ENCODE data around the gene TLR1.
A peak's percentile ranks its signal among the peaks of the same experiment; 100 is the strongest.

Gene TLR1

DNA sequence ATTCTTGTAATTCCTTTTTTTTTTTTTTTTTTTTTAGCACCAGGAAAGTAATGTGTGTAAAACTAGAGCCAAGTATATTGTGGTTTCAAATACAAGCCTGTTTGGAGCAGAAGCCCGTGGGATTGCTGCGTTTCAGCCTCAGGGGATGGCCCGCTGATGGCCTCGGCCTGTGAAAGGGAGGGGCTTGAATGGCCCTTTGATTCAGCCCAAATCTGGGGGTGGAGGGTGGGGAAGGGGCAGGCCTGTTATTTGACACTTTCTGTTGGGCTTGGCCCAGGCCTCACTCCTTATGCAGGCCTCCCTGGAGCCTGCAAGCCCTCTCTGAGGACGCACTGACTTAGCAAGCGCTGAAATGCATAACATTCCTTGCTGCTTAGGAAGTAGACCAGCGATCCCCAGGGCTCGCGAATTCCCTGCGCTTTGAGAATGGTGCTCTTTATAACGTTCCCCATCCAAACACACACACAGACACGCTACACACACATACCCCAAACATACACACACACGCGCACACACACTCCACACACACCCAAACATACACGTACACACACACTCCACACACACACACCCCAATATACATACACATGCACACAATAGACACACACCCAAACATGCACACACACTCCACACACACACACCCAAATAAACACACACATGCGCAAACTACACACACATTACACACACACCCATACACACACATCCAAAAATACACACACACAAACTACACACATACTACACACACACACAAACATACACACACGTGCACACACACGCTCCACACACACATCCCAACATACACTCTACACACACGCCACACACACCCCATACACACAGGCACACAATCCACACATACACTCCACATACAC is 51.4 kb downstream of the TLR1 start (continued):
- no peak for TF ChIP-seq ZNF362 (tag by site-specific recombination; IDR thresholded peaks at IDR 0.05)
- peak; percentile 36; the same call in 1 of the 2 replicates for TF ChIP-seq ZNF398 (tag by site-specific recombination; IDR thresholded peaks at IDR 0.05)
- TF ChIP-seq, protein P1, sequence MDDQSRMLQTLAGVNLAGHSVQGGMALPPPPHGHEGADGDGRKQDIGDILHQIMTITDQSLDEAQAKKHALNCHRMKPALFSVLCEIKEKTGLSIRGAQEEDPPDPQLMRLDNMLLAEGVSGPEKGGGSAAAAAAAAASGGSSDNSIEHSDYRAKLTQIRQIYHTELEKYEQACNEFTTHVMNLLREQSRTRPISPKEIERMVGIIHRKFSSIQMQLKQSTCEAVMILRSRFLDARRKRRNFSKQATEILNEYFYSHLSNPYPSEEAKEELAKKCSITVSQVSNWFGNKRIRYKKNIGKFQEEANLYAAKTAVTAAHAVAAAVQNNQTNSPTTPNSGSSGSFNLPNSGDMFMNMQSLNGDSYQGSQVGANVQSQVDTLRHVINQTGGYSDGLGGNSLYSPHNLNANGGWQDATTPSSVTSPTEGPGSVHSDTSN (CRISPR knock-in tag; IDR thresholded peaks at IDR 0.05): no peak
- no peak for TF ChIP-seq ZNF707 (tag by site-specific recombination; IDR thresholded peaks at IDR 0.05)
- no peak for TF ChIP-seq EGR2 (tag by site-specific recombination; IDR thresholded peaks at IDR 0.05; ENCODE audit: low read depth)
- TF ChIP-seq ZFHX2 (tag by site-specific recombination; conservative IDR thresholded peaks at IDR 0.05): peak; percentile 15; the same call in 1 of the 2 replicates
- no peak; the same call in 1 of the 2 replicates for TF ChIP-seq ZBTB17 (tag by site-specific recombination; IDR thresholded peaks at IDR 0.05)
- TF ChIP-seq ZNF513 (tag by site-specific recombination; IDR thresholded peaks at IDR 0.05): no peak
- TF ChIP-seq, protein P2, sequence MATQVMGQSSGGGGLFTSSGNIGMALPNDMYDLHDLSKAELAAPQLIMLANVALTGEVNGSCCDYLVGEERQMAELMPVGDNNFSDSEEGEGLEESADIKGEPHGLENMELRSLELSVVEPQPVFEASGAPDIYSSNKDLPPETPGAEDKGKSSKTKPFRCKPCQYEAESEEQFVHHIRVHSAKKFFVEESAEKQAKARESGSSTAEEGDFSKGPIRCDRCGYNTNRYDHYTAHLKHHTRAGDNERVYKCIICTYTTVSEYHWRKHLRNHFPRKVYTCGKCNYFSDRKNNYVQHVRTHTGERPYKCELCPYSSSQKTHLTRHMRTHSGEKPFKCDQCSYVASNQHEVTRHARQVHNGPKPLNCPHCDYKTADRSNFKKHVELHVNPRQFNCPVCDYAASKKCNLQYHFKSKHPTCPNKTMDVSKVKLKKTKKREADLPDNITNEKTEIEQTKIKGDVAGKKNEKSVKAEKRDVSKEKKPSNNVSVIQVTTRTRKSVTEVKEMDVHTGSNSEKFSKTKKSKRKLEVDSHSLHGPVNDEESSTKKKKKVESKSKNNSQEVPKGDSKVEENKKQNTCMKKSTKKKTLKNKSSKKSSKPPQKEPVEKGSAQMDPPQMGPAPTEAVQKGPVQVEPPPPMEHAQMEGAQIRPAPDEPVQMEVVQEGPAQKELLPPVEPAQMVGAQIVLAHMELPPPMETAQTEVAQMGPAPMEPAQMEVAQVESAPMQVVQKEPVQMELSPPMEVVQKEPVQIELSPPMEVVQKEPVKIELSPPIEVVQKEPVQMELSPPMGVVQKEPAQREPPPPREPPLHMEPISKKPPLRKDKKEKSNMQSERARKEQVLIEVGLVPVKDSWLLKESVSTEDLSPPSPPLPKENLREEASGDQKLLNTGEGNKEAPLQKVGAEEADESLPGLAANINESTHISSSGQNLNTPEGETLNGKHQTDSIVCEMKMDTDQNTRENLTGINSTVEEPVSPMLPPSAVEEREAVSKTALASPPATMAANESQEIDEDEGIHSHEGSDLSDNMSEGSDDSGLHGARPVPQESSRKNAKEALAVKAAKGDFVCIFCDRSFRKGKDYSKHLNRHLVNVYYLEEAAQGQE (tag by site-specific recombination; IDR thresholded peaks at IDR 0.05): no peak
- TF ChIP-seq TCF7L2 (IDR thresholded peaks at IDR 0.05; ENCODE audit: borderline replicate concordance, low read depth, low read length): no peak
- 0 out of 2 replicates have a peak, but pooled peaks have one; percentile 41 for TF ChIP-seq ZNF843 (tag by site-specific recombination; IDR thresholded peaks at IDR 0.05)
- no peak for TF ChIP-seq ZBTB1 (tag by site-specific recombination; IDR thresholded peaks at IDR 0.05)
- TF ChIP-seq, protein P3, sequence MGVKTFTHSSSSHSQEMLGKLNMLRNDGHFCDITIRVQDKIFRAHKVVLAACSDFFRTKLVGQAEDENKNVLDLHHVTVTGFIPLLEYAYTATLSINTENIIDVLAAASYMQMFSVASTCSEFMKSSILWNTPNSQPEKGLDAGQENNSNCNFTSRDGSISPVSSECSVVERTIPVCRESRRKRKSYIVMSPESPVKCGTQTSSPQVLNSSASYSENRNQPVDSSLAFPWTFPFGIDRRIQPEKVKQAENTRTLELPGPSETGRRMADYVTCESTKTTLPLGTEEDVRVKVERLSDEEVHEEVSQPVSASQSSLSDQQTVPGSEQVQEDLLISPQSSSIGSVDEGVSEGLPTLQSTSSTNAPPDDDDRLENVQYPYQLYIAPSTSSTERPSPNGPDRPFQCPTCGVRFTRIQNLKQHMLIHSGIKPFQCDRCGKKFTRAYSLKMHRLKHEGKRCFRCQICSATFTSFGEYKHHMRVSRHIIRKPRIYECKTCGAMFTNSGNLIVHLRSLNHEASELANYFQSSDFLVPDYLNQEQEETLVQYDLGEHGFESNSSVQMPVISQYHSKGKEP (tag by site-specific recombination; IDR thresholded peaks at IDR 0.05): peak; percentile 60; the same call in 1 of the 2 replicates
- no peak for TF ChIP-seq ZNF23 (tag by site-specific recombination; IDR thresholded peaks at IDR 0.05; ENCODE audit: borderline replicate concordance)
- TF ChIP-seq ZSCAN18 (tag by site-specific recombination; IDR thresholded peaks at IDR 0.05): no peak
- TF ChIP-seq ZNF391 (tag by site-specific recombination; IDR thresholded peaks at IDR 0.05; ENCODE audit: borderline replicate concordance, low read depth): no peak
- no peak for TF ChIP-seq YY1 (tag by site-specific recombination; IDR thresholded peaks at IDR 0.05)
- TF ChIP-seq ZNF404 (tag by site-specific recombination; IDR thresholded peaks at IDR 0.05): no peak
- peak; percentile 51; the same call in 1 of the 2 replicates for TF ChIP-seq TRIM28 (IDR thresholded peaks at IDR 0.05; ENCODE audit: borderline replicate concordance, low read length)
- TF ChIP-seq SP7 (tag by site-specific recombination; IDR thresholded peaks at IDR 0.05): no peak
- TF ChIP-seq PRDM1 (tag by site-specific recombination; IDR thresholded peaks at IDR 0.05): no peak
- TF ChIP-seq ZNF555 (tag by site-specific recombination; conservative IDR thresholded peaks at IDR 0.05): no peak
- no peak for TF ChIP-seq ZNF677 (tag by site-specific recombination; IDR thresholded peaks at IDR 0.05)
- TF ChIP-seq, protein P4, sequence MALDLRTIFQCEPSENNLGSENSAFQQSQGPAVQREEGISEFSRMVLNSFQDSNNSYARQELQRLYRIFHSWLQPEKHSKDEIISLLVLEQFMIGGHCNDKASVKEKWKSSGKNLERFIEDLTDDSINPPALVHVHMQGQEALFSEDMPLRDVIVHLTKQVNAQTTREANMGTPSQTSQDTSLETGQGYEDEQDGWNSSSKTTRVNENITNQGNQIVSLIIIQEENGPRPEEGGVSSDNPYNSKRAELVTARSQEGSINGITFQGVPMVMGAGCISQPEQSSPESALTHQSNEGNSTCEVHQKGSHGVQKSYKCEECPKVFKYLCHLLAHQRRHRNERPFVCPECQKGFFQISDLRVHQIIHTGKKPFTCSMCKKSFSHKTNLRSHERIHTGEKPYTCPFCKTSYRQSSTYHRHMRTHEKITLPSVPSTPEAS (tag by site-specific recombination; IDR thresholded peaks at IDR 0.05): peak; percentile 97
- no peak for TF ChIP-seq ZNF394 (tag by site-specific recombination; IDR thresholded peaks at IDR 0.05; ENCODE audit: borderline replicate concordance)

Measured in HEK293 (cell line).